WTC11 (cell line): ENCODE measurements around the gene BTN3A1. TPM values are rescaled to one million over a fixed set of nuclear protein-coding genes. Genes with fewer than 3 reads are reported as not detected.
"Not testable (repeated sequence)": the region's sequence is repeated elsewhere in the genome, so short reads cannot be mapped to it uniquely, and the experiment has no call there.

Experiments used
- ATAC-seq: fragments of 200-7000 bp; cut with Tn5 transposase; 2 replicates; pipeline ENCODE4 v1.10.0; 2021; ENCODE audit warnings: mild to moderate bottlenecking, moderate library complexity
- CTCF ChIA-PET: fragments of 300-600 bp; sonication (Branson Sonifier 250); formaldehyde crosslinking; loops from one replicate; lab custom pipeline; 2021; ENCODE audit warnings: antibody characterized with exemption; lab: Charles Lee
- POLR2A ChIA-PET: fragments of 350-600 bp; sonication (Branson Sonifier 250); formaldehyde crosslinking; loops from one replicate; lab custom pipeline; 2021; ENCODE audit warnings: antibody characterized with exemption; lab: Charles Lee
- DNase-seq: peaks from one replicate; pipeline ENCODE4 v3.0.0; 2021; ENCODE audit warnings: low spot score
- H3K27ac Mint-ChIP-seq: 2 replicates; pipeline ENCODE4 v1.8.0; 2021; ENCODE audit warnings: mixed read lengths
- H3K27me3 Mint-ChIP-seq: 2 replicates; pipeline ENCODE4 v1.8.0; 2021; ENCODE audit warnings: low read depth, mild to moderate bottlenecking, moderate library complexity, mixed read lengths
- H3K36me3 Mint-ChIP-seq: 2 replicates; pipeline ENCODE4 v1.8.0; 2021; ENCODE audit warnings: mixed read lengths
- H3K4me1 Mint-ChIP-seq: 2 replicates; pipeline ENCODE4 v1.8.0; 2022; ENCODE audit warnings: mixed read lengths
- H3K4me3 Mint-ChIP-seq: 2 replicates; pipeline ENCODE4 v1.8.0; 2021; ENCODE audit warnings: mild to moderate bottlenecking, moderate library complexity, mixed read lengths
- H3K9me3 Mint-ChIP-seq: 2 replicates; pipeline ENCODE4 v1.8.0; 2021; ENCODE audit warnings: mixed read lengths
- CREM ChIP-seq: sonication (generic); formaldehyde crosslinking; IDR thresholded peaks from 2 replicates; pipeline ENCODE4 v1.8.1; 2022; ENCODE audit warnings: mild to moderate bottlenecking, missing genetic modification reagents, moderate library complexity
- GABPB1 ChIP-seq: sonication (generic); formaldehyde crosslinking; IDR thresholded peaks from 2 replicates; pipeline ENCODE4 v1.8.1; 2023; ENCODE audit warnings: mild to moderate bottlenecking, missing genetic modification reagents
- NFATC4 ChIP-seq: fragments of 250-450 bp; sonication (Bioruptor Pico); IDR thresholded peaks from 2 replicates; pipeline ENCODE4 v1.9.0; 2021; ENCODE audit warnings: mild to moderate bottlenecking
- RORB ChIP-seq: fragments of 250-450 bp; sonication (Bioruptor Pico); IDR thresholded peaks from 2 replicates; pipeline ENCODE4 v1.9.0; 2021; ENCODE audit warnings: mild to moderate bottlenecking
- TCF7 ChIP-seq: sonication (generic); formaldehyde crosslinking; IDR thresholded peaks from 2 replicates; pipeline ENCODE4 v1.8.0; 2022; ENCODE audit warnings: mild to moderate bottlenecking, low read depth, missing genetic modification reagents, moderate library complexity
- ZNF138 ChIP-seq: sonication (generic); formaldehyde crosslinking; conservative IDR thresholded peaks from 2 replicates; pipeline ENCODE4 v1.8.1; 2022; ENCODE audit warnings: mild to moderate bottlenecking, moderate library complexity, missing genetic modification reagents
- total RNA-seq: library from RNA; stranded (reverse); gene quantifications from 3 replicates; pipeline ENCODE4 v1.2.3, GENCODE V29; 2021
- TF ChIP-seq, protein P1 (sequence below): sonication (generic); formaldehyde crosslinking; IDR thresholded peaks from 2 replicates; pipeline ENCODE4 v1.8.0; 2023; ENCODE audit warnings: mild to moderate bottlenecking, missing genetic modification reagents
- TF ChIP-seq, protein P2 (sequence below): fragments of 250-450 bp; sonication (Bioruptor Pico); IDR thresholded peaks from 2 replicates; pipeline ENCODE4 v1.9.0; 2021; ENCODE audit warnings: mild to moderate bottlenecking, borderline replicate concordance
- TF ChIP-seq, protein P3 (sequence below): fragments of 250-450 bp; sonication (Bioruptor Pico); IDR thresholded peaks from 2 replicates; pipeline ENCODE4 v1.8.0; 2021; ENCODE audit warnings: mild to moderate bottlenecking

Gene BTN3A1
- total RNA-seq, 1 experiment from 2014 or later: 4.5 TPM

DNA sequence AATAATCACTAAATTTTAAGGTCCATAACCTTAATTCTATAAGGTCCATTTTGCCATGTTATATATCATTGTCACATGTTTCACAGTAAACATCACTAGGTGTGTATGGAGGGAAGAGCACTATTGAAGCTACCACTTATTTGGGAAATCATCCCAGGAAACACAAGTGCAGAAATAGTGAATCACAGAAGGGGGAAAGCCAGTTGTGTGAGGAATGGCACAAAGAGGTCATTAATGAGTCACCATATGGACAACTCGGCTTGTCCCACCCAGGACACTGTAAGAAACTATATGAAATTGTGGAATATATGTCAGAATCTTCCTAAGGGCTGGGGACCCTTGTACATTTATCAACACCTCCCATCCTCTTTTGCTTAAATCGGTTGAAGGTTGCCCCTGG, 13.7 kb downstream of the BTN3A1 start (continued):
- TF ChIP-seq, protein P1, sequence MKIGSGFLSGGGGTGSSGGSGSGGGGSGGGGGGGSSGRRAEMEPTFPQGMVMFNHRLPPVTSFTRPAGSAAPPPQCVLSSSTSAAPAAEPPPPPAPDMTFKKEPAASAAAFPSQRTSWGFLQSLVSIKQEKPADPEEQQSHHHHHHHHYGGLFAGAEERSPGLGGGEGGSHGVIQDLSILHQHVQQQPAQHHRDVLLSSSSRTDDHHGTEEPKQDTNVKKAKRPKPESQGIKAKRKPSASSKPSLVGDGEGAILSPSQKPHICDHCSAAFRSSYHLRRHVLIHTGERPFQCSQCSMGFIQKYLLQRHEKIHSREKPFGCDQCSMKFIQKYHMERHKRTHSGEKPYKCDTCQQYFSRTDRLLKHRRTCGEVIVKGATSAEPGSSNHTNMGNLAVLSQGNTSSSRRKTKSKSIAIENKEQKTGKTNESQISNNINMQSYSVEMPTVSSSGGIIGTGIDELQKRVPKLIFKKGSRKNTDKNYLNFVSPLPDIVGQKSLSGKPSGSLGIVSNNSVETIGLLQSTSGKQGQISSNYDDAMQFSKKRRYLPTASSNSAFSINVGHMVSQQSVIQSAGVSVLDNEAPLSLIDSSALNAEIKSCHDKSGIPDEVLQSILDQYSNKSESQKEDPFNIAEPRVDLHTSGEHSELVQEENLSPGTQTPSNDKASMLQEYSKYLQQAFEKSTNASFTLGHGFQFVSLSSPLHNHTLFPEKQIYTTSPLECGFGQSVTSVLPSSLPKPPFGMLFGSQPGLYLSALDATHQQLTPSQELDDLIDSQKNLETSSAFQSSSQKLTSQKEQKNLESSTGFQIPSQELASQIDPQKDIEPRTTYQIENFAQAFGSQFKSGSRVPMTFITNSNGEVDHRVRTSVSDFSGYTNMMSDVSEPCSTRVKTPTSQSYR (CRISPR knock-in tag): no peak
- TF ChIP-seq RORB: no peak

DNA sequence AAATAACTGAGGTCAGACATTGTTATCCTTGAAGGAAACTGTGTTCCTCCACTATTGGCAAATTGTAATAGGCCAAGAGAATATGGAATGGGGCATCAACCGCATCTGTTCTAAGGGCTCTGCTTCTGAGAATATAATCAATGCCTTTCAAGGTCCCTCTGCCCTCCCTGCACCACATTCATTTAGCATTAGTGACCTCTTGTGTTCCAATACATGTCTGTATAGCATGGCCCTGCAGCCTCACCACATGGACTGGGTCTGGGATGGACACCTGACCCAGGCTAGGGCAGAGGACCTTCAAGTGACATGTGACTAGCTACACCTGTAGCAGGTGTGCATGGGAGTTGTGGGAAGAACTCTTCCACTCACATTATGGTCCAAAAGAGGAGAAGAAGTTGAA, 14.2 kb downstream of the BTN3A1 start:
- peaks cover 29% of the 10 kb centered on the region for H3K9me3 Mint-ChIP-seq
- CTCF ChIA-PET: no interaction called here
- H3K4me1 Mint-ChIP-seq: peaks cover 11% of the 10 kb centered on the region

GRCh38 chr6:26418077-26418476, 16.0 kb downstream of the BTN3A1 start:
- H3K36me3 Mint-ChIP-seq: peaks cover 13% of the 10 kb centered on the region
- ATAC-seq: not testable (repeated sequence)

More for the DNA sequence above, 14.2 kb downstream of the BTN3A1 start:
- ATAC-seq (no peak), DNase-seq (no peak)
- no peak overlapping the region for H3K4me3 Mint-ChIP-seq
- TF ChIP-seq NFATC4 (CRISPR knock-in tag) (no peak), CREM (CRISPR knock-in tag) (no peak), ZNF138 (CRISPR knock-in tag) (no peak)
- TF ChIP-seq, protein P2, sequence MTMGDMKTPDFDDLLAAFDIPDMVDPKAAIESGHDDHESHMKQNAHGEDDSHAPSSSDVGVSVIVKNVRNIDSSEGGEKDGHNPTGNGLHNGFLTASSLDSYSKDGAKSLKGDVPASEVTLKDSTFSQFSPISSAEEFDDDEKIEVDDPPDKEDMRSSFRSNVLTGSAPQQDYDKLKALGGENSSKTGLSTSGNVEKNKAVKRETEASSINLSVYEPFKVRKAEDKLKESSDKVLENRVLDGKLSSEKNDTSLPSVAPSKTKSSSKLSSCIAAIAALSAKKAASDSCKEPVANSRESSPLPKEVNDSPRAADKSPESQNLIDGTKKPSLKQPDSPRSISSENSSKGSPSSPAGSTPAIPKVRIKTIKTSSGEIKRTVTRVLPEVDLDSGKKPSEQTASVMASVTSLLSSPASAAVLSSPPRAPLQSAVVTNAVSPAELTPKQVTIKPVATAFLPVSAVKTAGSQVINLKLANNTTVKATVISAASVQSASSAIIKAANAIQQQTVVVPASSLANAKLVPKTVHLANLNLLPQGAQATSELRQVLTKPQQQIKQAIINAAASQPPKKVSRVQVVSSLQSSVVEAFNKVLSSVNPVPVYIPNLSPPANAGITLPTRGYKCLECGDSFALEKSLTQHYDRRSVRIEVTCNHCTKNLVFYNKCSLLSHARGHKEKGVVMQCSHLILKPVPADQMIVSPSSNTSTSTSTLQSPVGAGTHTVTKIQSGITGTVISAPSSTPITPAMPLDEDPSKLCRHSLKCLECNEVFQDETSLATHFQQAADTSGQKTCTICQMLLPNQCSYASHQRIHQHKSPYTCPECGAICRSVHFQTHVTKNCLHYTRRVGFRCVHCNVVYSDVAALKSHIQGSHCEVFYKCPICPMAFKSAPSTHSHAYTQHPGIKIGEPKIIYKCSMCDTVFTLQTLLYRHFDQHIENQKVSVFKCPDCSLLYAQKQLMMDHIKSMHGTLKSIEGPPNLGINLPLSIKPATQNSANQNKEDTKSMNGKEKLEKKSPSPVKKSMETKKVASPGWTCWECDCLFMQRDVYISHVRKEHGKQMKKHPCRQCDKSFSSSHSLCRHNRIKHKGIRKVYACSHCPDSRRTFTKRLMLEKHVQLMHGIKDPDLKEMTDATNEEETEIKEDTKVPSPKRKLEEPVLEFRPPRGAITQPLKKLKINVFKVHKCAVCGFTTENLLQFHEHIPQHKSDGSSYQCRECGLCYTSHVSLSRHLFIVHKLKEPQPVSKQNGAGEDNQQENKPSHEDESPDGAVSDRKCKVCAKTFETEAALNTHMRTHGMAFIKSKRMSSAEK (CRISPR knock-in tag): no peak
- TF ChIP-seq, protein P3, sequence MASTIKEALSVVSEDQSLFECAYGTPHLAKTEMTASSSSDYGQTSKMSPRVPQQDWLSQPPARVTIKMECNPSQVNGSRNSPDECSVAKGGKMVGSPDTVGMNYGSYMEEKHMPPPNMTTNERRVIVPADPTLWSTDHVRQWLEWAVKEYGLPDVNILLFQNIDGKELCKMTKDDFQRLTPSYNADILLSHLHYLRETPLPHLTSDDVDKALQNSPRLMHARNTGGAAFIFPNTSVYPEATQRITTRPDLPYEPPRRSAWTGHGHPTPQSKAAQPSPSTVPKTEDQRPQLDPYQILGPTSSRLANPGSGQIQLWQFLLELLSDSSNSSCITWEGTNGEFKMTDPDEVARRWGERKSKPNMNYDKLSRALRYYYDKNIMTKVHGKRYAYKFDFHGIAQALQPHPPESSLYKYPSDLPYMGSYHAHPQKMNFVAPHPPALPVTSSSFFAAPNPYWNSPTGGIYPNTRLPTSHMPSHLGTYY (CRISPR knock-in tag): no peak
- H3K27me3 Mint-ChIP-seq: peaks cover 19% of the 10 kb centered on the region
- no peak overlapping the region for H3K27ac Mint-ChIP-seq
- POLR2A ChIA-PET: no interaction called here
- H3K36me3 Mint-ChIP-seq: peaks cover 13% of the 10 kb centered on the region

DNA sequence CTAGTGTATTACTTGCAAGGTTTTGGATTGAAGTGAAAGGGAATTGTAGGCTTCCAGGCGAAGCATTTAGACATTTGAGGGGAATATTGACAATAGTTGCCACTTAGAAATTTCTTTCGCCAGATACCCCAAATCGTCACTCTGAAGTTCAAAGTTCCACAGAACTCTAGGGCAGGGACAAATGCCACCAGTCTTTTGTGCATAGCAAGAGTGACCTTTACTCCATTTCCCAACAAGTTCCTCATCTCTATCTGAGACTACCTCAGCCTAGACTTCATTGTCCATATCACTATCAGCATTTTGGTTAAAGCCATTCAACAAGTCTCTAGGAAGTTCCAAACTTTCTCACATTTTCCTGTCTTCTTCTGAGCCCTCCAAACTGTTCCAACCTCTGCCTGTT, 16.7 kb downstream of the BTN3A1 start:
- H3K9me3 Mint-ChIP-seq: peaks cover 29% of the 10 kb centered on the region
- H3K4me1 Mint-ChIP-seq, H3K4me3 Mint-ChIP-seq, POLR2A ChIA-PET, H3K27ac Mint-ChIP-seq, DNase-seq, ATAC-seq: not testable (repeated sequence)
- H3K27me3 Mint-ChIP-seq: peaks cover 19% of the 10 kb centered on the region
- CTCF ChIA-PET: interaction anchor here (1.4 kb wide), 1 partner anchor 77 kb away, joined by 4 read pairs; no protein-coding TSS in a partner anchor
- peaks cover 17% of the 10 kb centered on the region for H3K36me3 Mint-ChIP-seq

More at GRCh38 chr6:26418077-26418476, 16.0 kb downstream of the BTN3A1 start:
- H3K27ac Mint-ChIP-seq, H3K4me1 Mint-ChIP-seq, POLR2A ChIA-PET, H3K4me3 Mint-ChIP-seq, DNase-seq: not testable (repeated sequence)
- H3K9me3 Mint-ChIP-seq: peaks cover 29% of the 10 kb centered on the region
- H3K27me3 Mint-ChIP-seq: peaks cover 19% of the 10 kb centered on the region
- CTCF ChIA-PET: interaction anchor here (1.4 kb wide), 1 partner anchor 76 kb away, joined by 4 read pairs; no protein-coding TSS in a partner anchor

DNA sequence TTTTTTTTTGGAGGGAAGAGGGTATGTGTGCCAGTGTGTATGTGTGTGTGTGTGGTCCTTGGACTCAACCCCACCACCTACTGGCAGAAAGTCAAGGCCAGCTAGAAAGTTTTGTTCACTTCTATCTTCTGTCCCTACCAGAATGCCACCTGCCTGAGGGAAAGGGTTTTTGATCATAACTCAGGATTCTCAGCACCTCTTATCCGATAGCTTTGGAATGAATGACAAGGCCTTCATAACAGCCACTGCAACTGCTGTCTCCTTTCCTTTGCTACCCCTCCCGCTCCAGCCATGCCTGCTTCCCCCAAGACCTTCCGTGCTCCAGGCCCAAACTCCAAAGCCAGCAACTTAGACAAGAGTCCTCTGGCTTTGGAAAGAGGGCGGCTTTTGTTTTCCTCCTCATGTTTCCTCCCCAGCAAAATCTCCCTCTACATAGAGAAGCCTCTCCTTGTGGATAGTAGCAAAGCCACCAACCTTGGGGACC, 18.7 kb downstream of the BTN3A1 start:
- Mint-ChIP-seq H3K4me3 (no peak overlapping the region), H3K4me1 (peaks cover 4% of the 10 kb centered on the region), H3K27ac (no peak overlapping the region), H3K36me3 (peaks cover 17% of the 10 kb centered on the region), H3K27me3 (peaks cover 16% of the 10 kb centered on the region), H3K9me3 (peaks cover 29% of the 10 kb centered on the region)
- DNase-seq (peak; percentile 24), ATAC-seq (peak; percentile 38)
- ChIA-PET POLR2A (interaction anchor here (0.6 kb wide), 1 partner anchor 150 kb away, joined by 3 read pairs; a partner anchor contains a TSS), CTCF (interaction anchor here (1.0 to 2.6 kb wide), 4 partner anchors 8 to 79 kb away, joined by 3 to 25 read pairs (median 6); no protein-coding TSS in a partner anchor)
- no peak for TF ChIP-seq TCF7 (CRISPR knock-in tag)
- TF ChIP-seq GABPB1 (CRISPR knock-in tag): peak; percentile 34; the same call in 1 of the 2 replicates
